Measurements from ENCODE around the gene TMEM179. TPM values are rescaled to one million over a fixed set of nuclear protein-coding genes. Genes with fewer than 3 reads are reported as not detected.

Gene TMEM179
- total RNA-seq, 4 donors from 2014 or later = 0.46 to 1.9 (median 0.72) TPM

GRCh38 chr14:104598039-104598909 lies 6.3 kb downstream of the TMEM179 start:
- WGBS, 2 donors (ENCODE audit: low coverage in 1 of 2) = 42 to 51% methylated on average over 4 of the region's 28 CpGs
- TF ChIP-seq CTCF (IDR thresholded peaks at IDR 0.05) (no peak), EP300 (IDR thresholded peaks at IDR 0.05) (no peak), POLR2A (IDR thresholded peaks at IDR 0.05) (no peak), POLR2AphosphoS5 (IDR thresholded peaks at IDR 0.05) (no peak)
- Histone ChIP-seq H3K27ac (no peak overlapping the region), H3K4me1 (no peaks in the 10 kb centered on the region), H3K36me3 (no peaks in the 10 kb centered on the region), H3K4me3 (no peak overlapping the region), H3K27me3 (peaks cover 99% of the 10 kb centered on the region), H3K9me3 (no peaks in the 10 kb centered on the region)
- no peak for ATAC-seq

- Histone ChIP-seq H3K4me3 (no peak overlapping the region), H3K4me1 (no peaks in the 10 kb centered on the region), H3K9me3 (no peaks in the 10 kb centered on the region), H3K27me3 (peaks cover 97% of the 10 kb centered on the region), H3K36me3 (no peaks in the 10 kb centered on the region), H3K27ac (no peak overlapping the region)
- 74 to 75% methylated on average over 4 to 10 of the region's 11 CpGs for WGBS, 2 donors (ENCODE audit: low coverage in 1 of 2)
- TF ChIP-seq EP300 (IDR thresholded peaks at IDR 0.05) = no peak
- TF ChIP-seq POLR2A (IDR thresholded peaks at IDR 0.05) = no peak
- TF ChIP-seq POLR2AphosphoS5 (IDR thresholded peaks at IDR 0.05) = no peak
- TF ChIP-seq CTCF (IDR thresholded peaks at IDR 0.05) = no peak
- no peak for ATAC-seq
Measured at GRCh38 chr14:104597576-104597975, 7.0 kb downstream of the TMEM179 start.

GRCh38 chr14:104596927-104597351 lies 7.6 kb downstream of the TMEM179 start:
- Histone ChIP-seq H3K9me3 (no peaks in the 10 kb centered on the region), H3K36me3 (no peaks in the 10 kb centered on the region), H3K4me3 (no peak overlapping the region), H3K4me1 (no peaks in the 10 kb centered on the region), H3K27ac (no peak overlapping the region), H3K27me3 (peaks cover 93% of the 10 kb centered on the region)
- ATAC-seq = no peak
- TF ChIP-seq POLR2AphosphoS5 (IDR thresholded peaks at IDR 0.05) (no peak), EP300 (IDR thresholded peaks at IDR 0.05) (no peak), CTCF (IDR thresholded peaks at IDR 0.05) (no peak), POLR2A (IDR thresholded peaks at IDR 0.05) (no peak)
- 82% methylated on average over 6 of the region's 21 CpGs; no CpG with 5 or more reads in 1 of the 2 donors for WGBS, 2 donors (ENCODE audit: low coverage in 1 of 2)

- TF ChIP-seq POLR2AphosphoS5 (IDR thresholded peaks at IDR 0.05) = no peak
- TF ChIP-seq EP300 (IDR thresholded peaks at IDR 0.05) = no peak
- no peak for TF ChIP-seq POLR2A (IDR thresholded peaks at IDR 0.05)
- TF ChIP-seq CTCF (IDR thresholded peaks at IDR 0.05) = no peak
- Histone ChIP-seq H3K27ac (no peak overlapping the region), H3K27me3 (peaks cover 93% of the 10 kb centered on the region), H3K9me3 (no peaks in the 10 kb centered on the region), H3K4me3 (no peak overlapping the region), H3K36me3 (no peaks in the 10 kb centered on the region), H3K4me1 (no peaks in the 10 kb centered on the region)
- ATAC-seq = no peak
- WGBS, 2 donors (ENCODE audit: low coverage in 1 of 2) = 100% methylated on average over 2 of the region's 11 CpGs; no CpG with 5 or more reads in 1 of the 2 donors
Measured at GRCh38 chr14:104596451-104596918, 8.1 kb downstream of the TMEM179 start.
